ENCODE results near the gene FAM168A. TPM values are rescaled to one million over a fixed set of nuclear protein-coding genes. Genes with fewer than 3 reads are reported as not detected.

Gene FAM168A
- total RNA-seq, 4 donors from 2014 or later = 22.2 to 35.7 (median 30.4) TPM

DNA sequence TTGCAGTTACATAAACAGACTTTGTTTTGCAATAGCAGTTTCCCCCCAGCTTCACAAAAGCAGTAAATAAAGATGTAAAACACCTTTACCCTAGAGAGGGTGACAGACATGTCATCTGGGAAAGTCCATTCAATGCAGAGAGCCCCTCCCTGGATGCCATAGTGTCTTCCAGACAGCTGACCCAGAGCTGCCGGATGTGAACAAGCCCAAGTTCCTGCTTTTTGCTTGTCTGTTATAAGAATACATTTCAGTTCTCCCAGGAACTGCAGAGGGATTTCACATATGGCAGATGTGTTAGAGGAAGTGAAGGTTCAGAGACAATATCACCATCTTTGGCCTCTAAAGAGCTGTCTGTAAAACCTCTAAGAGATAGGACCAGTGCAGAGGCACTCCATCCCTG, 172.8 kb downstream of the FAM168A start:
- H3K4me1 ChIP-seq = no peaks in the 10 kb centered on the region
- no peak for TF ChIP-seq POLR2A (IDR thresholded peaks at IDR 0.05)
- TF ChIP-seq, protein P1, sequence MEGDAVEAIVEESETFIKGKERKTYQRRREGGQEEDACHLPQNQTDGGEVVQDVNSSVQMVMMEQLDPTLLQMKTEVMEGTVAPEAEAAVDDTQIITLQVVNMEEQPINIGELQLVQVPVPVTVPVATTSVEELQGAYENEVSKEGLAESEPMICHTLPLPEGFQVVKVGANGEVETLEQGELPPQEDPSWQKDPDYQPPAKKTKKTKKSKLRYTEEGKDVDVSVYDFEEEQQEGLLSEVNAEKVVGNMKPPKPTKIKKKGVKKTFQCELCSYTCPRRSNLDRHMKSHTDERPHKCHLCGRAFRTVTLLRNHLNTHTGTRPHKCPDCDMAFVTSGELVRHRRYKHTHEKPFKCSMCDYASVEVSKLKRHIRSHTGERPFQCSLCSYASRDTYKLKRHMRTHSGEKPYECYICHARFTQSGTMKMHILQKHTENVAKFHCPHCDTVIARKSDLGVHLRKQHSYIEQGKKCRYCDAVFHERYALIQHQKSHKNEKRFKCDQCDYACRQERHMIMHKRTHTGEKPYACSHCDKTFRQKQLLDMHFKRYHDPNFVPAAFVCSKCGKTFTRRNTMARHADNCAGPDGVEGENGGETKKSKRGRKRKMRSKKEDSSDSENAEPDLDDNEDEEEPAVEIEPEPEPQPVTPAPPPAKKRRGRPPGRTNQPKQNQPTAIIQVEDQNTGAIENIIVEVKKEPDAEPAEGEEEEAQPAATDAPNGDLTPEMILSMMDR (IDR thresholded peaks at IDR 0.05) = no peak
- no peaks in the 10 kb centered on the region for H3K9me3 ChIP-seq
- no peaks in the 10 kb centered on the region for H3K27me3 ChIP-seq
- no peak overlapping the region for H3K27ac ChIP-seq
- no peak for DNase-seq
- no peak overlapping the region for H3K4me3 ChIP-seq
- H3K36me3 ChIP-seq = no peaks in the 10 kb centered on the region

- H3K27ac ChIP-seq = no peak overlapping the region
- no peaks in the 10 kb centered on the region for H3K27me3 ChIP-seq
- no peaks in the 10 kb centered on the region for H3K4me1 ChIP-seq
- DNase-seq = no peak
- TF ChIP-seq, protein P1 (IDR thresholded peaks at IDR 0.05) = no peak
- no peak for TF ChIP-seq POLR2A (IDR thresholded peaks at IDR 0.05)
- H3K36me3 ChIP-seq = peaks cover 0 to 6% (median 0%) of the 10 kb centered on the region in 3 donors
- no peaks in the 10 kb centered on the region for H3K9me3 ChIP-seq
- no peak overlapping the region for H3K4me3 ChIP-seq
These were observed 174.4 kb downstream of the FAM168A start for GRCh38 chr11:73423506-73423905.

- no peak for DNase-seq
- Histone ChIP-seq H3K27ac (no peak overlapping the region), H3K9me3 (no peaks in the 10 kb centered on the region), H3K27me3 (no peaks in the 10 kb centered on the region), H3K4me1 (no peaks in the 10 kb centered on the region), H3K4me3 (no peak overlapping the region), H3K36me3 (peaks cover 0 to 10% (median 0%) of the 10 kb centered on the region in 3 donors)
- TF ChIP-seq, protein P1 (IDR thresholded peaks at IDR 0.05) = no peak
- TF ChIP-seq POLR2A (IDR thresholded peaks at IDR 0.05) = no peak
These were observed 175.0 kb downstream of the FAM168A start for GRCh38 chr11:73422886-73423285.

GRCh38 chr11:73420136-73420535, 177.8 kb downstream of the FAM168A start:
- Histone ChIP-seq H3K4me3 (no peak overlapping the region), H3K4me1 (no peaks in the 10 kb centered on the region), H3K27me3 (no peaks in the 10 kb centered on the region), H3K9me3 (no peaks in the 10 kb centered on the region), H3K36me3 (peaks cover 0 to 10% (median 0%) of the 10 kb centered on the region in 3 donors), H3K27ac (no peak overlapping the region)
- no peak for DNase-seq
- TF ChIP-seq, protein P1 (IDR thresholded peaks at IDR 0.05) = no peak
- TF ChIP-seq POLR2A (IDR thresholded peaks at IDR 0.05) = no peak

DNA sequence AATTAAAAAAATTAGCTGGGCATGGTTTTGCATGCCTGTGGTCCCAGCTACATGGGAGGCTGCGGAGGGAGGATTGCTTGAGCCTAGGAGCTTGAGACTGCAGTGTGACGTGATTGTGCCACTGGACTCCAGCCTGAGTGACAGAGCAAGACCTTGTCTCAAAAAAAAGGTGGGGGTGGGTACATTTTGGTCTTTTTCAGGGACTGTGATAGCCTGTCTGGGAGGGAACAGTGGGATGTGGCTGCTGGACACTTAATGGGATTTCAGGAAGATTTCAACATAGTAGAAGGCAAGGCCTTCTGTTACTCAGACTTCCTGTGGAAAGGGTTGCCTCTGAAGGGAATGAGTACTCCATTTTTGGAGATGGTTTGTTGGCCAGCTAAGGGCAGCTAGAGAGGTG, 181.1 kb downstream of the FAM168A start:
- Histone ChIP-seq H3K36me3 (peaks cover 0 to 10% (median 0%) of the 10 kb centered on the region in 3 donors), H3K4me3 (no peak overlapping the region), H3K27ac (no peak overlapping the region), H3K9me3 (no peaks in the 10 kb centered on the region), H3K4me1 (no peaks in the 10 kb centered on the region), H3K27me3 (no peaks in the 10 kb centered on the region)
- TF ChIP-seq, protein P1 (IDR thresholded peaks at IDR 0.05) = no peak
- TF ChIP-seq POLR2A (IDR thresholded peaks at IDR 0.05) = no peak
- DNase-seq = no peak

All from Peyer's patch (tissue), 4 donors.